ENCODE data around the gene TANGO6.

The TANGO6 gene

DNA sequence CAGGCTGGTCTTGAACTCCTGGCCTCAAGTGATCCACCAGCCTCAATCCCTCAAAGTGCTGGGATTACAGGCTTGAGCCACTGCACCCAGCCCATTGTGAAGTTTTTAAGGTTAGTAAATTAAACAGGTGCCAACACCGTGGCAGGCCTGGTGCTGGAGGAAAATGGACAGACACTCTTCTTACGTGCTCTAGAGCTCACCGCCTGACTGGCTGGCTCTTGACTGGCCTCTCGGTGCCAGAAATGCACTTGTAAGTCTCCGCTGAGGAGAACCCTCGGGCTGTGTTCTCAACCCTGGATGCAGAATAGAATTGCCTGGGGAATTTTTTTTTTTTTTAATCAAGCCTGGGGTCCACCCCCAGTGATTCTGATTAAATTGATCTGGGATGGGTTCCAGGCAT, 251.9 kb downstream of the TANGO6 start:
- DNase-seq (ENCODE audit: low read depth in 2 of 2) = no peak

DNA sequence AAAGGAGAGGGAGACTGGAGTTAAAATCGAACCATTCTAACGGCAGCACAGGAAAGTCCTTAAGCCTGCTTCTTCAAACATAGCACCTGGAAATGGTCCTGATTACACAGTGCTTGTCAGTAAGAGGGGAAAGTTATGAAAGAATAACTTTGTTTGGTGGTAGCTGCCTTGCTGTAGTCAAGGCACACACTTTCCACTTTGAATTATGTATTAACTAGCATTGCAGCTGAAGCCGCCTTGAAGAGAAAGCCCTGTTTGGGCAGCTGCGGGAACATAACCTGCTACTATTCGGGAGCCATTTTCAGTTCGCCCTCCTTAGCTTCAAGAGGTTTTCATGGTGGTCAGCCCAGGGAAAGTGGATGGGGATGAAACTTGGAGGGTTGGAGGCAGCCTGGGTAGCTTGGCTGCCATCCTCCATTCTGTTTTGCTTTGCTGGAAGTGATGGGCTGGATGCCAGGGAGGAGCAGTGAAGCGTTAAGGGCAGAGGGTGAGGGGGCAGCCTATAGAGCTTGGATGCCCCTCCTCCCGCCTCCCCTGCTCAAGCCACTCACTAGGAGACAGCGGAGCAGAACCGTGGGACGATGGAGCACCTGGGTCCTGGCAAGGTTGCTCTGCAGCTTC, 256.9 kb downstream of the TANGO6 start:
- no peak for DNase-seq (ENCODE audit: low read depth in 2 of 2)

DNA sequence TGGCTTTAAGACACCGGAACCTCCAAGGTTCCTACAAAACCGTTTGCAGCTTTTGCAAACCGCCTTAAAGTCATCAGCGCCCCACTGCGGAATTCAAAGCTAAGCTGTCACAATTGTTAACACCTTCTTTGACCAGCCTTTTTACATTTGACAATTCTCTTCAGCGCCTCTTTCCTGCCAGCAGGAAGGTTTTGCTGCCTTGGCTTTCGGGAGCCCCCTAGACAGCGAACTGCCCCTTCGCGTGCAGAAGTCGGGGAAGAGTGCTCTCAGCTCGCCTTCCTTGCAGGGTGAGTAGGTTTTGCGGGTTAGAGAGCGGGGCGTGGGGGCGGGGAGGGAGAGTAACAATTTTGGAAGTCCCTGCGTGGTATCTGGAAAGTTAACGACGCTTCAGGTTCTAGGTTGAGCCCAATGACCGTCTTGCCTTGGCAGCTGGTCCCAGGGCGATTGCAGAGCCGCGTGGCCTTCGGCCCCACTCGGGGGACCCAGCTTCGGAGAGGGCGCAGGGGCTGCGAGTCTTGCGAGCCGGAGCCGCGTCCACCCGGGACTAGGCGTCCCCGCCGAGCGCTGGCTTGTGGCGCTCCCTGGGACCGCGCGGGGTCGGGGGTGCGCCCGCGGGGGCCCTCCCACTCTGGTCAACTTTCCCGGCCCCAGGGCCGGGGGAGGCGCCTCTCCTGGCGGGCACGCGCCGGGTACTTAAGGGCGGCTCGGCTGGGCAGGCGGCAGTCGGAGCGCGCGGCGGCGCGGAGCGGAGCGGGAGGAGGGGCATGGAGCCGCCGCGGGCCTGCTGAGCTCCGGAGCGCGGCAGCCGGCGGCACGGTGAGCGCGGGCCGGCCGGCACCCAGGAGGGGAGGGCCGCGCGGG, 262.4 kb downstream of the TANGO6 start, which contains the start of gene HAS3:
TSS of gene HAS3 (plus strand) at position 153 of the 861 bp plus-strand sequence. CDS start 3,743 bp downstream, outside the sequence.
- no peak for DNase-seq (ENCODE audit: low read depth in 2 of 2)

DNA sequence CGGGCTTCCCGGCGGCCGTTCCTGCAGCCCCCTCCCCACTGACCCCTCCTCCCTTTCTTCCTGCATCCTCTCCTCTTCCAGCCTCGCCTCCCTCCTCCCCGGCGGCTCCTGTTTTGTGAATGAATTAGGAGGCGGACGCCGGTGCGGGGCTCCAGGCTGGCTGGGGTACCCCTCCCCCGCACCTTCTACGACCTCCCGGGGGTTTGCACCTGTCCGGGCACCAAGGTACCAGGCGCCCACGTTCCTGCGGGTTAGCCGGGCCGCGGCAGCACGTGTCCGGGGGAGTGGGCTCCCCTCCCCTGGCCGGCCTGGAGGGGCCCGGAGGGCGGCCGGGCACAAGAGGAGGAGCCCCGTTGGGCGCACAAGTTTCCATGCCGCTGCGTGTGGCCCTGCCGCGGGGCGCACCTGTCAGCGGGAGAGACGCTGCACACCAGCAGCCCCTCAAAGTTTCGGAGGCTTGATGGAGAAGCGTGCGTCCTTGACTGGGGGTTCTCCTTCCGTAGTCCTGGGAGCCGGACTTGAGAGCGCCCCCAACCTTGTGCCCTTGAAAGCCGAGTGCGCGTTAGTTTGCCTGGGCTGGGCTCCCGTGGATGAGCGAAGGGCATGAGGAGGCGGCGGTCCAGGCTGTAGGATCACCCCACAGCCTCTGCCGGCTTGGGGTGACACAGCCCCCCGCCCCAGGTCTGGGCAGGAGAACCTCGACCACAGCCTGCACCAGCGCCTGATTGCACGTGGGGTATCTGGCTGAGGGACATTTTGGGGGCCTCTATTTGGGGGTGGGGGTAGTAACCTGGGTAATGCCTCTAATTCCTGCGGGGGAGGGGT, 263.4 kb downstream of the TANGO6 start:
- DNase-seq (ENCODE audit: low read depth in 2 of 2) = no peak

GRCh38 chr16:69107316-69107962, 264.1 kb downstream of the TANGO6 start:
- no peak for DNase-seq (ENCODE audit: low read depth in 2 of 2)

GRCh38 chr16:69108064-69108904, 265.0 kb downstream of the TANGO6 start:
- DNase-seq (ENCODE audit: low read depth in 2 of 2) = no peak

DNA sequence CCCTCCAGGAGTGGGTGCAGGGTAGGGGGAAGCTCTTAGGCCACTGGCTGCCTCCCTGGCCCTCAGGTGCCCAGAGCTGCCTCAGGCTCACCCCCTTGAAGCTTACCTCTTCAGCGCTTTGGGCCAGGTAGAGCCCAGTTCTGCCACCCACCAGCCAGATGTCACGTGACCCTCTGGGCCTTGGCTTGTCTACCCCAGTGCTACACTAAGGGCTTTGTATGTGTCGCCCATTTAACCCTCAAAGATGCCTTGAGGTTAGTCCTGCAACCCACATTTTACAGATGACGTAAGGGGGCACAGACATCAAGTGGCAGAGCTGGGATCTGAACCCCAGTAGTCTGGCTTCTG, 265.5 kb downstream of the TANGO6 start:
- no peak for DNase-seq (ENCODE audit: low read depth in 2 of 2)

DNA sequence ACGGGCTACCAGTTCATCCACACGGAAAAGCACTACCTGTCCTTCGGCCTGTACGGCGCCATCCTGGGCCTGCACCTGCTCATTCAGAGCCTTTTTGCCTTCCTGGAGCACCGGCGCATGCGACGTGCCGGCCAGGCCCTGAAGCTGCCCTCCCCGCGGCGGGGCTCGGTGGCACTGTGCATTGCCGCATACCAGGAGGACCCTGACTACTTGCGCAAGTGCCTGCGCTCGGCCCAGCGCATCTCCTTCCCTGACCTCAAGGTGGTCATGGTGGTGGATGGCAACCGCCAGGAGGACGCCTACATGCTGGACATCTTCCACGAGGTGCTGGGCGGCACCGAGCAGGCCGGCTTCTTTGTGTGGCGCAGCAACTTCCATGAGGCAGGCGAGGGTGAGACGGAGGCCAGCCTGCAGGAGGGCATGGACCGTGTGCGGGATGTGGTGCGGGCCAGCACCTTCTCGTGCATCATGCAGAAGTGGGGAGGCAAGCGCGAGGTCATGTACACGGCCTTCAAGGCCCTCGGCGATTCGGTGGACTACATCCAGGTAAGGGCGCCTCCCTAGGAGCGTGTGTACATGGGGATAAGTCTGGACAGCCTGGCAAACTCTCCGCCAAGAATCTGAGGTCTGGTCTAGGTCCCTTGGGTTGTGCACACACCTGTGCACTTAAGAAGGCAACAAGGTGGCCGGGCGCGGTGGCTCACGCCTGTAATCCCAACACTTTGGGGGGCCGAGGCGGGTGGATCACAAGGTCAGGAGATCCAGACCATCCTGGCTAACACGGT, 266.3 kb downstream of the TANGO6 start:
- DNase-seq (ENCODE audit: low read depth in 2 of 2) = no peak

GRCh38 chr16:69110406-69110805, 267.1 kb downstream of the TANGO6 start:
- DNase-seq (ENCODE audit: low read depth in 2 of 2) = no peak

DNA sequence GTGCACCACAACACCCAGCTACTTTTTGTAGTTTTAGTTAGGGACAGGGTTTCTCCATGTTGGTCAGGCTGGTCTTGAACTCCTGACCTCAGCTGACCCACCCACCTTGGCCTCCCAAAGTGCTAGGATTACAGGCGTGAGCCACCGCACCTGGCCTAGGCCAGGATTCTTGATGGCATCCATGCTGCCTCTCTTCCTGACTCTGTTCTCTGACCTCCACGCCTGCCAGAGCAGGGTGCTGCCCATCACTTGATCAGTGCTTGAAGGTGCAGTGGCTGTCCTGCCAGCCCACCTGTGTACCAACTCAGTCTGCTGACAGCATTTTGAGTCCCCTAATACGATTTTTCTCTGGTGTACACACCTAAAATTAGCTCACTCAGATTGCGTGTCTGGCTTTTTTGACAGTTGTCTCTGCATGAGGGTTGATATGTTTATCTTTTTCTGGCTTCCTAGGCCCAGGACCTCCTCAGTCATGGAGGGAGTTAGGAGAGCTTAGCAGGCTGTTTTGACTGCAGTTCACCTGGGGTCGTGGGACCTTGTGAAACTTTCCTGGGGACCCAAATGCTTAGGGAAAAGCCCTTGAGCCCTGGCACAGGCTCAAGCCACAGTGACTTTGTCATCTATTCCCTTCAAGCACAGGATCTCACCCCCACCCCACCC, 268.0 kb downstream of the TANGO6 start:
- no peak for DNase-seq (ENCODE audit: low read depth in 2 of 2)

- DNase-seq (ENCODE audit: low read depth in 2 of 2) = no peak
Observed at GRCh38 chr16:69111876-69112230, 268.5 kb downstream of the TANGO6 start.

GRCh38 chr16:69112285-69113129, 269.2 kb downstream of the TANGO6 start:
- DNase-seq (ENCODE audit: low read depth in 2 of 2) = peak in 1 of 2 donors; percentile 14

DNA sequence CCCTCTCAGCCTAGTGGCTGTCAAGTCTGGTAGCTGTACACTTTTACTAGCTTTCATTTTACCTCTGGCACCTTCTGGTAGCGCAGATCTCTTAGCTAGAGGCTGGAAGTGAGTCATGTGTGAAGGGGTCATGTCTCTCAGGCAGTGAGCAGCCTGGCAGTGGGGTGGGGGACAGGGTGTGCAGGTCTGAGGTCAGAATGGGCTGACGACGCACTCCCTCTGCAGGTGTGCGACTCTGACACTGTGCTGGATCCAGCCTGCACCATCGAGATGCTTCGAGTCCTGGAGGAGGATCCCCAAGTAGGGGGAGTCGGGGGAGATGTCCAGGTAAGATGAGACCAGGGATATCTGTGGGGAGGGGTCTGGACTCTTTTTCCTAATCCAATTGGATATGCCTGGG, 269.9 kb downstream of the TANGO6 start:
- no peak for DNase-seq (ENCODE audit: low read depth in 2 of 2)

DNA sequence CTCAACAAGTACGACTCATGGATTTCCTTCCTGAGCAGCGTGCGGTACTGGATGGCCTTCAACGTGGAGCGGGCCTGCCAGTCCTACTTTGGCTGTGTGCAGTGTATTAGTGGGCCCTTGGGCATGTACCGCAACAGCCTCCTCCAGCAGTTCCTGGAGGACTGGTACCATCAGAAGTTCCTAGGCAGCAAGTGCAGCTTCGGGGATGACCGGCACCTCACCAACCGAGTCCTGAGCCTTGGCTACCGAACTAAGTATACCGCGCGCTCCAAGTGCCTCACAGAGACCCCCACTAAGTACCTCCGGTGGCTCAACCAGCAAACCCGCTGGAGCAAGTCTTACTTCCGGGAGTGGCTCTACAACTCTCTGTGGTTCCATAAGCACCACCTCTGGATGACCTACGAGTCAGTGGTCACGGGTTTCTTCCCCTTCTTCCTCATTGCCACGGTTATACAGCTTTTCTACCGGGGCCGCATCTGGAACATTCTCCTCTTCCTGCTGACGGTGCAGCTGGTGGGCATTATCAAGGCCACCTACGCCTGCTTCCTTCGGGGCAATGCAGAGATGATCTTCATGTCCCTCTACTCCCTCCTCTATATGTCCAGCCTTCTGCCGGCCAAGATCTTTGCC, 271.1 kb downstream of the TANGO6 start:
- no peak for DNase-seq (ENCODE audit: low read depth in 2 of 2)

DNA sequence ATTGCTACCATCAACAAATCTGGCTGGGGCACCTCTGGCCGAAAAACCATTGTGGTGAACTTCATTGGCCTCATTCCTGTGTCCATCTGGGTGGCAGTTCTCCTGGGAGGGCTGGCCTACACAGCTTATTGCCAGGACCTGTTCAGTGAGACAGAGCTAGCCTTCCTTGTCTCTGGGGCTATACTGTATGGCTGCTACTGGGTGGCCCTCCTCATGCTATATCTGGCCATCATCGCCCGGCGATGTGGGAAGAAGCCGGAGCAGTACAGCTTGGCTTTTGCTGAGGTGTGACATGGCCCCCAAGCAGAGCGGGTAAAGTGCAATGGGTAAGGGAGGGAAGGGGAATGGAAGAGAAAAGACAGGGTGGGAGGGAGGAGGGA, 271.6 kb downstream of the TANGO6 start:
- DNase-seq (ENCODE audit: low read depth in 2 of 2) = no peak

DNA sequence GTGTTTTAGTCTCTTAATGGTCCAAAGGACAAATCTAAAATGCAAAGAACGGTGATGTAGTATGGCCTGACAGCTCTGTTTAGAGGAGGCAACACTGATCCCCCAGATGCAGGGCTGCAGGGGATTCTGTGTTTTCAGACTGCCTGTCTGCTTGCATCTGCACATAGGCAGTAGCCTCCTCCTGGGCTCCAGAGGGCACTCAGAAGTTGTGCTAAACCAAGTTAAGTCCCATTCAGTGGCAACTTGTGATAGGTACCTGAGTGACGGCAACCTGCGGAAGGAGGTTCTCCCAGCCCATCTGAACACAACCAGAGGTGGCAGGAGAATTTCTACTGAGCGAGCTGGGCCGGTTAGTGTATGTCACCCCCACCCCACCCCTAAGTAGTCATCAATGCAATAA, 272.0 kb downstream of the TANGO6 start:
- no peak for DNase-seq (ENCODE audit: low read depth in 2 of 2)

GRCh38 chr16:69115837-69116236, 272.5 kb downstream of the TANGO6 start:
- no peak for DNase-seq (ENCODE audit: low read depth in 2 of 2)

DNA sequence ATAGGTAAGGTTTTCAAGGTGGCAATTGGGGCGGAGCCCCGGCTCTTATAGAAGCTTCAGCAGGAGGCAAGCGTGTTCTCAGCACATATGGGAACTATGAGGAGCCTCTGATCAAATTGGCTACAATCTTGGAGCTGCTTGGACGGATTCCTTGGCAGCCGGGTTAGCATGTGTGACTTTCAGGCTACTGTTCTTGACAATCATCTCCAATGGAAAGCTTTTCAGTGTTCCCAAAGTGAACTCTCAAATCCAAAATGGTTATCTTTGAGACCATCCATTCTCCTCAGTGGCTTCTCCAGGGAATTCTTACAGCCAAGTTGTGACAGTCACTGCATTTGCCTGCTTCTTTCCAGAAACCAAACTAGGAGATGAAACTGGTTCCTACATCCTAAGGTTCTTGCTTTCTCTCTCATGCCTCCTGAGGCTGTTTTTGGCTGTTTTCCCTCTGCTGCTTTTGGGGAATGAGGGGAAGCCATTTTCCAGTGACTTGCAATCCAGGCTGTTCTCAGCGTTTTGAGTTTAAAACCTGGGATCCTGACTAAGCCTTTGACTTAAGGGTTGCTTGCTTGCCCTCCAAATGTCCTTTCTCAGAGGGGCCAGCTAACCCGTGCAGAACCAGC, 273.0 kb downstream of the TANGO6 start:
- no peak for DNase-seq (ENCODE audit: low read depth in 2 of 2)
